HG03196 (cell line): ENCODE measurements around the gene OR5K3.
"Not testable (repeated sequence)": the region's sequence is repeated elsewhere in the genome, so short reads cannot be mapped to it uniquely, and the experiment has no call there.

Source experiments
- ATAC-seq: cut with Tn5 transposase; IDR thresholded peaks from one replicate; pipeline ENCODE4 v1.9.1; 2021; ENCODE audit not compliant: unreplicated experiment

The OR5K3 gene

GRCh38 chr3:98390366-98390765, at the start of gene OR5K3:
OR5K3 (plus strand) TSS chr3:98390666; CDS start chr3:98390666, 0 bp downstream.
- no peak for ATAC-seq

DNA sequence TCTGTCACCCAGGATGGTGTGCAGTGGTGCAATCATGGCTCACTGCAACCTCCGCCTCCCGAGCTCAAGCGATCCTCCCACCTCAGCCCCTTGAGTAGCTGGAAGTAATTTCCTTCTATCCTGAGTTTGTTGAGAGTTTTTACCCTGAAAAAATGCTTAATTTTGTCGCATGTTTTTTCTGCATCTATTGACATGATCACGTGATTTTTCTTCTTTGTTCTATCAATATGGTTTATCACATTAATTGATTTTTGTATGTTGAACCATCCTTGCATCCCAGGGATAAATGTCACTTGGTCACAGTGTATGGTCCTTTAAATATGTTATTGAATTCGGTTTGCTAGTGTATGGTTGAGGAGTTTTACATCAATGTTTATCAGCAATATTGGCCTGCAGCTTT, 48.7 kb upstream of the OR5K3 start:
- no peak for ATAC-seq

DNA sequence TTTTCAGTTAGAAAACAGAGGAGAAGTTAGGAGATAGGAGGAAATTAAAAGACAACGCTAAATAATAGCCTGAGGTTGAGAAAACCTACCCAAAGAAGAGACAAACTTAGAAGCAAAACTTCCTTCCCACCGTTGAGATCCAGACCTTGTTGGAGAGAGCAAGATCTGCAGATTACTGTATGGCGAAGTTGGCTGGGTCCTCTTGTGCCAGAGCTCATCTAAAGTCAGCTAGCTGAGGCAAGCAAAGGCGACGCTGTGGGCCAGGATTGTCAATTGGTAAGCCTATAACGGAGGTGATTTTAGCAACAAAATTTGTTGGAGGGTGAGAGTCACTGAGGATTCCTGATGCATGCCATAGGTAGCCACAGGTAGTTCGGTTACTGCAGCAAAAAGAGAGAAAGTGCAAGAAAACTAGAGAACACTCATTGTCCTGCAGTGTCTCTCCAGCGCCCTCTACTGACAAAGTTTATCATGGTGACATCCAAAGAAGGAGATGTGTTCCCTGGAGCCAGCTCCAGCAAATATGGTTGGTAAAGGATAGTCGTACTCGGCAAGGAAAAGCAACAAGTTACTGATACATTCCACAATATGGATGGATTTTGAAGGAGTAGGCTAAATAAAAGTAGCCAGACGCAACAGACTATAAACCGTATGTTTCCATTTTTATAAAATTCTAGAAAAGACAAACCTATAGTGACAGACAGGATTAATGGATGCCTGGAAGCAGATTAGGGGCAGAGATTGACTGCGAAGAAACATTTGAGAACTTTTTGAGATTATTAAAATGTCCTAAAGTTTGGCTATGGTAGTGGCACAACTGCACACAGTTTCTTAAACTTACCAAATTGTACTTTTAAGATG, 46.6 kb upstream of the OR5K3 start:
- no peak for ATAC-seq

DNA sequence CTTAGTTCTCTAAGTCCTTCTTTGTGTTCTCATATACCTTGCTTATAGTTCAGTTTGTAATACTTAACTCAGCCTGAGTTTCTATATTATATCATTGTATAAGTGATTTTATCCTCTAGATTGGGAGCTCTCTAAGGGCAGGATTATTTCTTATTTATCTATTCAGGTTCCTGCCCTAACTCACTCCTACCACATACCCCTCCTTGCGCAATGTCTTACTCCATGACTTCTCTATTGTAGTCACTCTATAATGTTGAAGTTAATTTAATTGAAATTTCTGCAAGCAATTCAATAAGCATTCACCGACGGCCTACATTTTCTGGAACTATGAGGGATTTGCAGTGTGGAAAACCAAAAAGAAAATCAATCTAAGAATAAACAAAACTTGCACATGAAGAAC, 40.4 kb upstream of the OR5K3 start:
- ATAC-seq = no peak

- no peak for ATAC-seq
Measured at GRCh38 chr3:98353554-98353953, 36.9 kb upstream of the OR5K3 start, which contains the start of gene OR5K4. OR5K4 (plus strand) TSS chr3:98353854; CDS start chr3:98353854, 0 bp downstream.

GRCh38 chr3:98359250-98359649, 31.2 kb upstream of the OR5K3 start:
- ATAC-seq = no peak

DNA sequence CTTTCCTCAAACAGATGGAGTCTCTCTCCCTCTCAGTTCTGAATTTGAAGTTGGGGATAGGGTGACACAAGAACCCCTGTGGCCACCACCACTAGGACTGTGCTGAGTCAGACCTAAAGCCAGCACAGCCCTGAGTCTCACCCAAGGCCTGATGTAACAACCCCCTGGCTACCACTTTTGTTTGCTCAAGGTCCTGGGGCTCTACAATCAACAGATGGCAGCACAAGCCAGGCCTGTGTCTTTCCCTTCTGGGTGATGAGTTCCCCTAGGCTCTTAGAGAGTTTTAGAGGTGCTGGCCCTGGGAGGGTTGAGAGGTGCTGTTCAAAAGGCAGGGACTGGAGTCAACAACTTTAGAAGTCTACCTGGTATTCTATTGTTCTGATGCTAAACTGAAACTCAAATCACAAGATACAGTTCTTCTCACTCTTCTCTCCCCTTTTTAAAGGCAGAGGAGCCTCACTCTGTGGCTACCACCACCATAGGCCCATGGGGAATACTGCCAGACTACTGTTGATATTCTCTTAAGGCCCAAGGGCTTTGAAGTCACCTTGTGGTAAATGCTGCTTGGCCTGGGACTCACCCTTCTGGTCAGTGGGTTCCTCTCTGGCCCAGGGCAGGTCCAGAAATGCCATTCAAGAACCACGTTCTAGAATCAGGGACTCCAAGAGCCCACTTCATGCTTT, 30.3 kb upstream of the OR5K3 start:
- ATAC-seq = peak; percentile 72

DNA sequence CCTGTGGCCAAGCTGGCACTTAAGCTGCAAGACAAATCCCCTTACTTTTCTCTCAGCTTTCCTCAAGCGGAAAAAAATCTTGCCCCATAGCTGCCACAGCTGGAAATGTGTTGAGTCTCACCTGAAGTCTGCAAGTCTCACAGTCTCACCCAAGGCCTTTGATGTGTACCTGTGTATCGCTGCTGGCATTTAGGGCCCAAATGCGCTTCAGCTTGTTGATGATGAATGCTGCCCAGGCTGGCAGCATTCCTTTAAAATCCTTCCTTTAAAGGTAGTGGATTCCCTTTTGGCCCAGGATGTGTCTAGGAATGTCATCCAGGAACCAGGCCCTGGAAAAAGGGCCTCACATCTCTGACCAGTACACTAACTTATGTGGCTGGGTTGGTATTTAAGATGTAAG, 29.8 kb upstream of the OR5K3 start:
- ATAC-seq = no peak

- ATAC-seq = no peak
Measured at GRCh38 chr3:98361289-98361688, 29.2 kb upstream of the OR5K3 start.

DNA sequence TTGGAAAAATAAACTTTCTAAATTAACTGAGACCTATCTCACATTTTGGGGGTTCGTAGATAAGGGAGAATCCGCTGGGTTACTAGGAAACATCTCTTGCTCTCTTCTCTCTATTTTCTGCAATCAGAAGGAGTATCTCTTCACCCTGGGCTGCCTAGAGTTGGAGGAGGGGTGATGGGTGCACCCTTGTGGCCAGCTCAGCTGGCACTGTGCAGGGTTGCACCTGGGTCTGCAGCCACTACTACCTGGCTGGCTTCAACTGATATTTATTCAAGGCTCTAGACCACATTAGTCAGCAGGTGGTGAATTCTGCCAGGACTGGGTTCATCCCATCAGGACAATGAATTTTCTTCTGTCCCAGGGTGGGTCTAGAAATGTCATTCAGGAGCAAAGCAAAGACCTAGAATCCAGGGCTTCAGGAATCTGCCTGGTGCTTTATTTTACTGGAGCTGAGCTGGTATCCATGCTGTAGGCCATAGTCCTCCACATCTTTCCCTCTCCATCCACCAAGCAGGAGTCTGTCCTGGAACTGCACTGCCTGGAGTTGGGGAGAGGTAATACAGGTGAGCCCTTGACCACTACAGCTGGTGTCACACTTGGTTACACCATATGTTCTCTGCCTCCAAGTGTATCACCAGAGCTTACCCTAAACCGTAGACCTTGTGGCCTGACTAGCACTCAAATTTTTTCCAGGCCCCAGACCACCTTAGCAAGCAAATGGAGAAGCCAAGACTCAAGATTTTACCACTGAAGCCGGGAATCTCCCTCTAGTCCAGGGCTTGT, 22.8 kb upstream of the OR5K3 start:
- no peak for ATAC-seq

DNA sequence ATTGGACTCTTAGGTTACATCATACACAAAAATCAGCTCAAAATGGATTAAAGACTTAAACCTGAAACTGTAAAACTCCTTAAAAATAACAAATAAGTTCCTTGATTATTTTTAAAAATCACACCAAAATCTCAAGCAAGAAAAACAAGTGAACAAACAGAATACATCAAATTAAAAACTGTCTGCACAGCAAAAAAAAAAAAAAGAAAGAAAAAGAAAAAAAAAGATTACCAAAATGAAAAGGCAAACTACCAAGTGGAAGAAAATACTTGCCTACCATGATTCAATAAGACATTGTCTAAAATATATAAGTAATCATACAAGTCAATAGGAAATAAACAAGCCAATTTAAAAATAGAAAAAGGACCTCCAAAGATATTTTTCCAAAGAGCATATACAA, 19.3 kb upstream of the OR5K3 start:
- ATAC-seq = no peak

- ATAC-seq = no peak
Measured at GRCh38 chr3:98371853-98372252, 18.6 kb upstream of the OR5K3 start.

DNA sequence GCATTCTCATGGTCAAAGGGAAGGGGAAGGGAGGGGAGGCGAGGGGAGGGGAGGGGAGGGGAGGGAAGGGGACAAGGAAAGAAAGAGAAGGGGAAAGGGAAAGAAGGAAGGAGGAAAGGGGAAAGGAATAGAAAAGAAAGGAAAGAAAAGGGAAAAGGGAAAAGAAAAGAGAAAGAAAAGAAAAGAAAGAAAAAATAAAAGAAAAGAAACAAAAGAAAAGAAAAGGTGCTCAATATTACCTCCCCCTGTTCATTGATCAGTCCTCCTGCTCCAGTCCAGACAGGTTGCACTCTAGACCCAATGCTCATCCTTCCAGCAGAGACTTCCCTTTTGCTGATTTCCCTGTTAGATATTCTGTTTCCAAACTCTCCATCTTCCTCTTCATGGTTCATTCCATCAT, 18.0 kb upstream of the OR5K3 start:
- ATAC-seq = no peak

- no peak for ATAC-seq
Measured at GRCh38 chr3:98376631-98377030, 13.8 kb upstream of the OR5K3 start.

DNA sequence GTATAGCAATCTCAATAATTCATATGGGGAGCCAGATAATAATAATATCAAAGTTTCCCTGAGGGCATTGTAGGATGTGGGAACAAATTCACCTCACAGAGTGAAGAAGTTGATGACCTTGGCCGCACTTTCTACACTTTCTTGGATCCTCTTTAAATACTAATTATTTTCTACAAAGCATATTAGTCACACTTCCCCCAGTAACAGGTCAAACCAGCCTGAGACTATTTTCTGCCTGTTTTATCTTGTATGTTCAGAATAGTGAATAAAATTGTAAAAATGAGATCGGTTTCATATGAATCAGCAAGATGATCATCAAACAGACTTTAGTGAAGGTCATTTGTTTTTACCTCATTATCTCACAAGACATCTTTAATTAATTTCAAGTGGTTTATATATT, 2.3 kb upstream of the OR5K3 start:
- no peak for ATAC-seq

DNA sequence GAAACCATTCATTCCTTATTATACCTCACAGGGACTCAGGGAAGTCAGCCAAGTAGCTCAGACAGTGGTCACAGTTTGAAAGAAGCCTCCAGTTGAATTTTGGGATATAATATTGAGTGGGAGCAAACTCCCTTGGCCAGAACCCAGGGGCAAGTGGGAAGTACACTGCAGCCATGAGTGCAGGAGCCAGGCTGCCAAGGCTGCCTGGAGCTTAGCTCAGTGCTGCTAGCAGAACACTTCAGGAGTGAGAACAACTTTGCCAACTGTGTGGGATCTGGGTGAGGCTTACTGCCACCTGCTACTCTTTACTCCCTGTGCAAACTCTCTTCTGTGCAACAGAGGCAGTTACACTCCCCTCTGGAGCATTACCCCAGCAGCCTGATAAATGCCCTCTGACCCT, 4.6 kb downstream of the OR5K3 start:
- ATAC-seq = no peak

DNA sequence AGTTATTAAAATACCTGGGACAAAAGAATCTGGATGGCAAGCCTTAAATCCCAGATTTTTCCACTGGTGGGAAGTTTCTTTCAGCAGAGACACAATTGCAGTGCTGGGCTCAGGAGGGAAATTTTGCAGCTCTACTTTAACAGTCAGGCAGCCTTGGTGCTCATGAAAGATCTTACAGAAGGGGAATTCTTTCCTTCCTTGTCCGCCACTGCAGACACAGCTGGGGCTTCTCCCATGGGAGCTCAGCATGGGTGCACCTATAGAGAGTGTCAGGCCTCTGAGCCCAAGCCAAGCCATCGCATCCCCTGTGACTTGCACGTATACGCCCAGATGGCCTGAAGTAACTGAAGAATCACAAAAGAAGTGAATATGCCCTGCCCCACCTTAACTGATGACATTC, 6.0 kb downstream of the OR5K3 start:
- ATAC-seq = not testable (repeated sequence)

- ATAC-seq = no peak
Measured at GRCh38 chr3:98398513-98398912, 8.0 kb downstream of the OR5K3 start.

DNA sequence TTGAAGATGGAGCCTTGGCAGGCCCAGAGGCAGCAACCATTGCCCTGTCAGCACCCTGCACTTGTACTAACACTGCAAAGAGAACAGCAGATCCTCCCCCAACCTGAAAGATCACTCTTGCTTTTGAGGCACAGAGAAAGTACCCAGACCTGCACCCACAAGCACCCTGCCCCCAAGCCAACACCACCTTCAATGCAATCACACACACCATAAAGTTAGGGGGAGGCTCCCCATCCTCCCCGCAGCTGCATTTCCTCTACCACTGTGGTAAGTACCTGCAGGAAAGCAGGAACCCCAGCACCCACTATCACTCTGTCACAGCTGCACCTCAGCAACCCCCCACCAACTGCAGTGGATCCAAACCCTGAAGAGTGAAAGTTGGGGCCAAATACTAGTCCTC, 12.0 kb downstream of the OR5K3 start:
- ATAC-seq = no peak

DNA sequence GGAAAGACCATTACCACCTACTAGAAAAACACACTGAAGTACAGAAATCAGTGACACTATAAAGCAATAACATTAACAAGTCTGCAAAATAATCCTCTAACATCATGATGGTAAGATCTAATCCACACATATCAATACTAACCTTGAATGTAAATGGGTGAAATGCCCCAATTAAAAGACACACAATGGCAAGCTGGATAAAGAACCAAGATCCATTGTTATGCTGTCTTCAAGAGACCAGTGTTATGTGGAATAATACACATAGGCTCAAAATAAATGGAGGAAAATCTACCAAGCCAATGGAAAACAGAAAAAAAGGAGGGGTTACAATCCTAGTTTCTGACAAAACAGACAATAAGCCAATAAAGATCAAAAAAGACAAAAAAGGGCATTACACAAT, 13.5 kb downstream of the OR5K3 start:
- ATAC-seq = no peak

DNA sequence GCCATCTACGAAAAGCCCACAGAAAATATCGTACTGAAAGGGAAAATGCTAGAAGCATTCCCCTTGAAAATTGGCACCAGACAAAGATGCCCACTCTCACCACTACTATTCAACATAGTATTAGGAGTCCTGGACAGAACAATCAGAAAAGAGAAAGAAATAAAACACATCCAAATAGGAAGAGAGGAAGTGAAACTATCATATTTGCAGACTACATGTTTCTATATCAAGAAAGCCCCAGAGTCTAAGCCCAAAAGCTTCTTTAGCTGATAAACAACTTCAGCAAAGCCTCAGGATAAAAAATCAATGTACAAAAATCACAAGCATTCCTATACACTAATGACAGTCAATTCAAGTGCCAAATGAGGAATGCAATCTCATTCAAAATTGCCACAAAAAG, 15.6 kb downstream of the OR5K3 start:
- ATAC-seq = no peak

DNA sequence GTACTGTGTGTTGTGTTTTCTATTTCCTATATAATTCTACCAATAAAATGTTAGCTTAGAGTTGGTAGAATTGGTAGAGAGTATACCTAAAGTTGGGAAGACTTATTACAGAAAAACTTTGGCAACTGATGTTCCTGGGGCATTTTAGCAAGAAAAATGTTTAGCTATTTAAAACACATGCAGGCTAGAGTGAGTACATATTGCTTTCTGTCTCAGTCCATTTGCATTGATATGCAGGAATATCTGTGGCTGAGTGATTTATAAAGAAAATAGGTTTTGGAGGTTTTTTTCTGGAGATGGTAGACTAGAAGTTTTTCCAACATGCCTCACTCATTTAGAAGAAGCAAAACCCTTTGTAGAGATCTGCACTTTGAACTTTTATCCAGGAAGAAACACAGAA, 42.1 kb downstream of the OR5K3 start:
- no peak for ATAC-seq
